SK-N-SH treated with all-trans-retinoic acid at 6 μM for 48 hours (cell line): ENCODE data around the gene PDZD2.
A peak's percentile ranks its signal among the peaks of the same experiment; 100 is the strongest.

Source experiments
- ATAC-seq: fragments of 200-7000 bp; cut with Tn5 transposase; 3 replicates; pipeline ENCODE4 v1.9.1; 2020; ENCODE audit warnings: mild to moderate bottlenecking, moderate library complexity
- ARNTL ChIP-seq: fragments of 450-650 bp; formaldehyde crosslinking; IDR thresholded peaks from 2 replicates; pipeline ENCODE4 v1.5.0; 2020; ENCODE audit warnings: low read depth, mild to moderate bottlenecking, moderate library complexity, borderline replicate concordance
- BACH2 ChIP-seq: fragments of 250-450 bp; sonication (Bioruptor Pico); IDR thresholded peaks from 2 replicates; pipeline ENCODE4 v1.9.0; 2021; ENCODE audit warnings: mild to moderate bottlenecking, borderline replicate concordance
- CREB5 ChIP-seq: fragments of 250-450 bp; sonication (Bioruptor Pico); IDR thresholded peaks from 2 replicates; pipeline ENCODE4 v1.5.1; 2020; ENCODE audit warnings: low read depth, mild to moderate bottlenecking, moderate library complexity
- CSDC2 ChIP-seq: fragments of 250-450 bp; sonication (Bioruptor Pico); IDR thresholded peaks from 2 replicates; pipeline ENCODE4 v1.5.0; 2020; ENCODE audit warnings: mild to moderate bottlenecking, moderate library complexity
- ESRRG ChIP-seq: fragments of 250-450 bp; sonication (Bioruptor Pico); IDR thresholded peaks from 2 replicates; pipeline ENCODE4 v1.6.1; 2021; ENCODE audit warnings: mild to moderate bottlenecking
- GLIS3 ChIP-seq: fragments of 250-450 bp; sonication (Bioruptor Pico); IDR thresholded peaks from 2 replicates; pipeline ENCODE4 v1.5.0; 2020; ENCODE audit warnings: mild to moderate bottlenecking, moderate library complexity
- ISL1 ChIP-seq: fragments of 250-450 bp; sonication (Bioruptor Pico); IDR thresholded peaks from 2 replicates; pipeline ENCODE4 v2.1.2; 2022; ENCODE audit warnings: mild to moderate bottlenecking, moderate library complexity
- OSR1 ChIP-seq: fragments of 250-450 bp; sonication (Bioruptor Pico); IDR thresholded peaks from 2 replicates; pipeline ENCODE4 v1.8.0; 2022; ENCODE audit warnings: moderate library complexity, mild to moderate bottlenecking, inconsistent platforms
- PPARA ChIP-seq: fragments of 250-450 bp; sonication (Bioruptor Pico); IDR thresholded peaks from 2 replicates; pipeline ENCODE4 v1.5.0; 2020; ENCODE audit warnings: mild to moderate bottlenecking, borderline replicate concordance
- RARB ChIP-seq: fragments of 250-450 bp; sonication (Bioruptor Pico); IDR thresholded peaks from 2 replicates; pipeline ENCODE4 v1.8.0; 2021; ENCODE audit warnings: mild to moderate bottlenecking, moderate library complexity
- SNAI2 ChIP-seq: fragments of 250-450 bp; sonication (Bioruptor Pico); IDR thresholded peaks from 2 replicates; pipeline ENCODE4 v1.5.0; 2020; ENCODE audit warnings: mild to moderate bottlenecking, moderate library complexity
- TOX ChIP-seq: fragments of 250-450 bp; sonication (Bioruptor Pico); IDR thresholded peaks from 2 replicates; pipeline ENCODE4 v1.8.0; 2021; ENCODE audit warnings: mild to moderate bottlenecking, moderate library complexity, borderline replicate concordance
- TSHZ2 ChIP-seq: fragments of 250-450 bp; sonication (Bioruptor Pico); IDR thresholded peaks from 2 replicates; pipeline ENCODE4 v1.5.0; 2020; ENCODE audit warnings: mild to moderate bottlenecking, moderate library complexity
- ZC3H10 ChIP-seq: fragments of 250-450 bp; sonication (Bioruptor Pico); IDR thresholded peaks from 2 replicates; pipeline ENCODE4 v1.5.1; 2021; ENCODE audit warnings: mild to moderate bottlenecking, moderate library complexity
- ZFP3 ChIP-seq: fragments of 250-450 bp; sonication (Bioruptor Pico); IDR thresholded peaks from 2 replicates; pipeline ENCODE4 v1.5.0; 2020; ENCODE audit warnings: mild to moderate bottlenecking, moderate library complexity
- ZFP30 ChIP-seq: fragments of 450-650 bp; formaldehyde crosslinking; IDR thresholded peaks from 2 replicates; pipeline ENCODE4 v1.5.0; 2022; ENCODE audit warnings: mild to moderate bottlenecking, moderate library complexity
- ZNF565 ChIP-seq: fragments of 450-650 bp; formaldehyde crosslinking; conservative IDR thresholded peaks from 2 replicates; pipeline ENCODE4 v1.5.0; 2020; ENCODE audit warnings: low read depth, mild to moderate bottlenecking, moderate library complexity
- ZNF70 ChIP-seq: fragments of 450-650 bp; formaldehyde crosslinking; IDR thresholded peaks from 2 replicates; pipeline ENCODE4 v1.5.0; 2020; ENCODE audit warnings: mild to moderate bottlenecking, moderate library complexity
- TF ChIP-seq, protein P1 (sequence below): fragments of 250-450 bp; sonication (Bioruptor Pico); IDR thresholded peaks from 2 replicates; pipeline ENCODE4 v1.5.1; 2021; ENCODE audit warnings: mild to moderate bottlenecking, moderate library complexity
- TF ChIP-seq, protein P2 (sequence below): fragments of 250-450 bp; sonication (Bioruptor Pico); IDR thresholded peaks from 2 replicates; pipeline ENCODE4 v1.8.0; 2021; ENCODE audit warnings: low read depth, mild to moderate bottlenecking, moderate library complexity, borderline replicate concordance
- TF ChIP-seq, protein P3 (sequence below): fragments of 250-450 bp; sonication (Bioruptor Pico); IDR thresholded peaks from 2 replicates; pipeline ENCODE4 v1.8.0; 2020; ENCODE audit warnings: mild to moderate bottlenecking, moderate library complexity, borderline replicate concordance

The PDZD2 gene

DNA sequence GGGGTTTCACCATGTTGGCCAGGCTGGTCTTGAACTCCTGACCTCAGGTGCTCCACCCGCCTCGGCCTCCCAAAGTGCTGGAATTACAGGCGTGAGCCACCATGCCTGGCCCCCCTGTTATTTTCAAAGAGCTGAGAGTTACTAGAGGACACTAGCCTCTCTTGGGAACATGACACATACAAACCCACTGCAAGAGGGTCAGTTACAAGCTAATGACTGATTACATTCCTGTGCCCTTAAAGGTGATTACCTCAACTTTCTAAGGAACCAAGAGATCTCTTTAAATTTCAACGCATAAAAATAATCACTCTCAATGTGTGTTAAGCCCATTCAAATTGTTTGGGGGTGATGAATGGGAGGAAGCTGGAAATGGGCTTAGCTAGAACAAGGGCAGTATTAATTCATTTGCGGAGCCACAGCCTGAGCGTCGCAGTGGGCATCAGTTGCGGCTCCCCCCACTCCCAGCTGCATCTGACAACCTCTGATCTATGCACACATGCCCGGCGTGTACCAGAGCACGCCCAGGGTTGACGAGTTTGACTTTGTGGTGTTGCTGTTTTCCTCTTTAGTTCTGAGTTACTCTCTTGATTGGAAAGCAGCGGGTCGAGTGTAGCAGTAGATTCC lies 388.3 kb downstream of the PDZD2 start (continued):
- TF ChIP-seq TSHZ2 (CRISPR knock-in tag) (no peak), ZNF70 (CRISPR knock-in tag) (no peak), PPARA (CRISPR knock-in tag) (no peak), BACH2 (CRISPR knock-in tag) (no peak), CREB5 (CRISPR knock-in tag) (no peak), CSDC2 (CRISPR knock-in tag) (no peak), GLIS3 (no peak), ISL1 (no peak)

- ATAC-seq, result peak; percentile 86
- TF ChIP-seq ISL1 (0 out of 2 replicates have a peak, but pooled peaks have one; percentile 20), BACH2 (CRISPR knock-in tag) (no peak), PPARA (CRISPR knock-in tag) (no peak), CSDC2 (CRISPR knock-in tag) (no peak)
Observed at GRCh38 chr5:32027717-32028458, 389.0 kb downstream of the PDZD2 start.

GRCh38 chr5:32029261-32029660 lies 390.3 kb downstream of the PDZD2 start:
- TF ChIP-seq, protein P1, sequence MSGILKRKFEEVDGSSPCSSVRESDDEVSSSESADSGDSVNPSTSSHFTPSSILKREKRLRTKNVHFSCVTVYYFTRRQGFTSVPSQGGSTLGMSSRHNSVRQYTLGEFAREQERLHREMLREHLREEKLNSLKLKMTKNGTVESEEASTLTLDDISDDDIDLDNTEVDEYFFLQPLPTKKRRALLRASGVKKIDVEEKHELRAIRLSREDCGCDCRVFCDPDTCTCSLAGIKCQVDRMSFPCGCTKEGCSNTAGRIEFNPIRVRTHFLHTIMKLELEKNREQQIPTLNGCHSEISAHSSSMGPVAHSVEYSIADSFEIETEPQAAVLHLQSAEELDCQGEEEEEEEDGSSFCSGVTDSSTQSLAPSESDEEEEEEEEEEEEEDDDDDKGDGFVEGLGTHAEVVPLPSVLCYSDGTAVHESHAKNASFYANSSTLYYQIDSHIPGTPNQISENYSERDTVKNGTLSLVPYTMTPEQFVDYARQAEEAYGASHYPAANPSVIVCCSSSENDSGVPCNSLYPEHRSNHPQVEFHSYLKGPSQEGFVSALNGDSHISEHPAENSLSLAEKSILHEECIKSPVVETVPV, result no peak
- TF ChIP-seq ISL1, result no peak
- no peak for TF ChIP-seq PPARA (CRISPR knock-in tag)
- TF ChIP-seq ESRRG (CRISPR knock-in tag), result no peak
- TF ChIP-seq RARB, result no peak
- no peak for TF ChIP-seq ZNF70 (CRISPR knock-in tag)
- no peak for TF ChIP-seq CREB5 (CRISPR knock-in tag)
- TF ChIP-seq ZFP3 (CRISPR knock-in tag), result no peak
- TF ChIP-seq ZFP30, result no peak
- TF ChIP-seq, protein P2, sequence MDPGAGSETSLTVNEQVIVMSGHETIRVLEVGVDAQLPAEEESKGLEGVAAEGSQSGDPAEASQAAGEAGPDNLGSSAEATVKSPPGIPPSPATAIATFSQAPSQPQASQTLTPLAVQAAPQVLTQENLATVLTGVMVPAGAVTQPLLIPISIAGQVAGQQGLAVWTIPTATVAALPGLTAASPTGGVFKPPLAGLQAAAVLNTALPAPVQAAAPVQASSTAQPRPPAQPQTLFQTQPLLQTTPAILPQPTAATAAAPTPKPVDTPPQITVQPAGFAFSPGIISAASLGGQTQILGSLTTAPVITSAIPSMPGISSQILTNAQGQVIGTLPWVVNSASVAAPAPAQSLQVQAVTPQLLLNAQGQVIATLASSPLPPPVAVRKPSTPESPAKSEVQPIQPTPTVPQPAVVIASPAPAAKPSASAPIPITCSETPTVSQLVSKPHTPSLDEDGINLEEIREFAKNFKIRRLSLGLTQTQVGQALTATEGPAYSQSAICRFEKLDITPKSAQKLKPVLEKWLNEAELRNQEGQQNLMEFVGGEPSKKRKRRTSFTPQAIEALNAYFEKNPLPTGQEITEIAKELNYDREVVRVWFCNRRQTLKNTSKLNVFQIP, result no peak
- no peak for TF ChIP-seq TOX (CRISPR knock-in tag)
- TF ChIP-seq ARNTL (CRISPR knock-in tag), result no peak
- TF ChIP-seq ZNF565 (CRISPR knock-in tag), result no peak
- no peak for TF ChIP-seq GLIS3
- TF ChIP-seq ZC3H10, result no peak
- TF ChIP-seq, protein P3, sequence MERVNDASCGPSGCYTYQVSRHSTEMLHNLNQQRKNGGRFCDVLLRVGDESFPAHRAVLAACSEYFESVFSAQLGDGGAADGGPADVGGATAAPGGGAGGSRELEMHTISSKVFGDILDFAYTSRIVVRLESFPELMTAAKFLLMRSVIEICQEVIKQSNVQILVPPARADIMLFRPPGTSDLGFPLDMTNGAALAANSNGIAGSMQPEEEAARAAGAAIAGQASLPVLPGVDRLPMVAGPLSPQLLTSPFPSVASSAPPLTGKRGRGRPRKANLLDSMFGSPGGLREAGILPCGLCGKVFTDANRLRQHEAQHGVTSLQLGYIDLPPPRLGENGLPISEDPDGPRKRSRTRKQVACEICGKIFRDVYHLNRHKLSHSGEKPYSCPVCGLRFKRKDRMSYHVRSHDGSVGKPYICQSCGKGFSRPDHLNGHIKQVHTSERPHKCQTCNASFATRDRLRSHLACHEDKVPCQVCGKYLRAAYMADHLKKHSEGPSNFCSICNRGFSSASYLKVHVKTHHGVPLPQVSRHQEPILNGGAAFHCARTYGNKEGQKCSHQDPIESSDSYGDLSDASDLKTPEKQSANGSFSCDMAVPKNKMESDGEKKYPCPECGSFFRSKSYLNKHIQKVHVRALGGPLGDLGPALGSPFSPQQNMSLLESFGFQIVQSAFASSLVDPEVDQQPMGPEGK (CRISPR knock-in tag), result no peak
- no peak for TF ChIP-seq OSR1 (CRISPR knock-in tag)
- TF ChIP-seq TSHZ2 (CRISPR knock-in tag), result no peak
- TF ChIP-seq CSDC2 (CRISPR knock-in tag), result no peak
- no peak for TF ChIP-seq SNAI2
- no peak for ATAC-seq
